ENCODE measurements around the gene CLIC4.
"Not testable (repeated sequence)": the region's sequence is repeated elsewhere in the genome, so short reads cannot be mapped to it uniquely, and the experiment has no call there.

Gene CLIC4

DNA sequence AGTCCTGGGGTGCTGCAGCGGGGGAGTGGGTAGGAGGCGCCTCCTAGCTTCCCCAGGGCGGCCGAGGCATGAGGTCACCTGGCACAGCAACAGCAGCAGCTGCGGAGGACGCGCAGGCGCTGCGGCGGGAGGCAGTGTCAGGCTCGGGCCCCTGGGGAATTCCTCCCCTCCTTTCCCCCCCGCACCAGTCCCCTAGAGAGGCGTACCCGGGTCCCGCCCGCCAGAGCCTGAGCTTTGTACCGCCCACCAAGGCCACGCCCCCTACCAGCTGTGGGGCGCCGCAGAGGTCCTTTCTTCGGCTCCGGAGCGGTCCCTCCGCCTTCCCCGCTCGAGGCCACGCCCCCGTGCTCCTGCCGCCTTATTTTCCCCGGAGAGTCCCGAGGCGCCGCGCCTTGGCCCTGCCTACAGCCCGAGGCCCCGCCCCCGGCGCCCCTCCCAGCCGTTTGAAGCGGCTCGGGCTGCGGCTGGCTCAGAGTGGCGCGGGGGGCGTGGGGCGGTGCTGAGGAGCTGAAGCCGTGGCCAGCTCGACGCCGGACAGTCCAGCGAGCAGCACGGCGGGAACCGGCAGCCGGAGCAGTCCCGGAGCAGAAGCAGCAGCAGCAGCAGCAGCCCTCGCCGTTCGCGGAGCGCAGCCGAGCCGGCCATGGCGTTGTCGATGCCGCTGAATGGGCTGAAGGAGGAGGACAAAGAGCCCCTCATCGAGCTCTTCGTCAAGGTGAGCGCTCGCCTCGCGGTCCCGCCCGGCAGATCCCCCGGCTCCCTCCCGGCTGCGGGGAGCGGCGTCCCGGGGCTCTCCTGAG is at the start of gene CLIC4:
Gene CLIC4, plus strand, starts transcription at position 537 of the 800 bp plus-strand sequence. Its CDS starts 107 bp downstream, at position 644.
- TF ChIP-seq, protein P1, sequence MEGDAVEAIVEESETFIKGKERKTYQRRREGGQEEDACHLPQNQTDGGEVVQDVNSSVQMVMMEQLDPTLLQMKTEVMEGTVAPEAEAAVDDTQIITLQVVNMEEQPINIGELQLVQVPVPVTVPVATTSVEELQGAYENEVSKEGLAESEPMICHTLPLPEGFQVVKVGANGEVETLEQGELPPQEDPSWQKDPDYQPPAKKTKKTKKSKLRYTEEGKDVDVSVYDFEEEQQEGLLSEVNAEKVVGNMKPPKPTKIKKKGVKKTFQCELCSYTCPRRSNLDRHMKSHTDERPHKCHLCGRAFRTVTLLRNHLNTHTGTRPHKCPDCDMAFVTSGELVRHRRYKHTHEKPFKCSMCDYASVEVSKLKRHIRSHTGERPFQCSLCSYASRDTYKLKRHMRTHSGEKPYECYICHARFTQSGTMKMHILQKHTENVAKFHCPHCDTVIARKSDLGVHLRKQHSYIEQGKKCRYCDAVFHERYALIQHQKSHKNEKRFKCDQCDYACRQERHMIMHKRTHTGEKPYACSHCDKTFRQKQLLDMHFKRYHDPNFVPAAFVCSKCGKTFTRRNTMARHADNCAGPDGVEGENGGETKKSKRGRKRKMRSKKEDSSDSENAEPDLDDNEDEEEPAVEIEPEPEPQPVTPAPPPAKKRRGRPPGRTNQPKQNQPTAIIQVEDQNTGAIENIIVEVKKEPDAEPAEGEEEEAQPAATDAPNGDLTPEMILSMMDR (IDR thresholded peaks at IDR 0.05; ENCODE audit: insufficient read depth, low read depth, low read length, missing control alignments), result peak; percentile 20
- peak; percentile 100 for DNase-seq (ENCODE audit: low read depth)

DNA sequence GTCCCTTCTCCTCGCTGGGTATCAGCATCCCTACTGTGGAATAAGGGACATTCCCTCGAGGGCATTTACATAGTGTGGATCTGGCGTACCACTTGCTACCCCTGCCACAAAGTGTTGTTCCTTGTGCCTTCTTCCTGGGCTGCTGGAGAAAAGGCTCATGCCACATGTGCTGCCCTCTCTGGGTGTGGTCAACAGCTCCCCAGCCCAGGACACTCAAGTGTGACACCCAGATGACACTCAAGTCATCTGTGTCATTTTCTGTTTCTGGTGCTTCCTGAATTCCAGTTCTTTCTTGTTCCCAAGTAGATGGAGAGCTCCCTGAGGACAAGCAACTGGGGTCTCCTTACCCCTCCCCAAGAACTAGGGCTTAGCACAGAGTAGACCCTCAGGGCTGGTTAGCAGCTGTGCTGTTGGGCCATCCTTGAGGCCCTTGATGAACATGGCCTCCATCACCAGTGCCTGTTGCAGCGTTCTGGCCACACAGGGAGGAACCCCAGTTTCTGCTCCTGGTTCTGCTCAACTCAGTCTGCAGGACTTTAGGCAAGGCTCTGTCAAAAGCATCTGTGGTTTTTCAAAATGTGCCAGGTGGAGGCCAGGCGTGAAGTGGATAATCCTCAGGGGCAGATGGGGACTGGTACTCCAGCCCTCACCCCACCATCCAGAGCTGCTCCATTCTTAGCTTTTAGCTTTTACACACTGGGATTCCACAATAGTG is 49.0 kb upstream of the CLIC4 start:
- TF ChIP-seq, protein P1 (IDR thresholded peaks at IDR 0.05; ENCODE audit: insufficient read depth, low read depth, low read length, missing control alignments), result no peak
- DNase-seq (ENCODE audit: low read depth), result no peak
- H3K4me3 ChIP-seq (ENCODE audit: low read length), result no peak overlapping the region

More for the DNA sequence above, at the start of gene CLIC4:
- H3K4me3 ChIP-seq (ENCODE audit: low read length), result peak within 1 kb of the TSS; percentile 84

DNA sequence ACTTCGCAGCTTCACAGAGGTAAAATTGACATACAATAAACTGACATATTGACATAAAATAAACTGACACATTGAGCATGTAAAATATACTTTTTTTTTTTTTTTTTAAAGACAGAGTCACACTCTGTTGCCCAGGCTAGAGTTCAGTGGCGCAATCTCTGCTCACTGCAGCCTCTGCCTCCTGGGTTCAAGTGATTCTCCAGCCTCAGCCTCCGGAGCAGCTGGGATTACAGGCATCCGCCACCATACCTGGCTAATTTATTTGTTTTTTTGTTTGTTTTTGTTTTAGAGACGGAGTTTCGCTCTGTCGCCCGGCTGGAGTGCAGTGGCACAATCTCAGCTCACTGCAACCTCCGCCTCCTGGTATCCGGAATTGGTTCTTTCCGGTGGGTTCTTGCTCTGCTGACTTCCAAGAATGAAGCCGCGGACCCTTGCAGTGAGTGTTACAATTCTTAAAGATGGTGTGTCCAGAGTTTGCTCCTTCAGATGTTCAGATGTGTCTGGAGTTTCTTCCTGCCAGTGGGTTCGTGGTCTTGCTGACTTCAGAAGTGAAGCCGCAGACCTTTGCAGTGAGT is 48.4 kb upstream of the CLIC4 start:
- no peak for DNase-seq (ENCODE audit: low read depth)
- TF ChIP-seq, protein P1 (IDR thresholded peaks at IDR 0.05; ENCODE audit: insufficient read depth, low read depth, low read length, missing control alignments), result no peak
- H3K4me3 ChIP-seq (ENCODE audit: low read length), result no peak overlapping the region

DNA sequence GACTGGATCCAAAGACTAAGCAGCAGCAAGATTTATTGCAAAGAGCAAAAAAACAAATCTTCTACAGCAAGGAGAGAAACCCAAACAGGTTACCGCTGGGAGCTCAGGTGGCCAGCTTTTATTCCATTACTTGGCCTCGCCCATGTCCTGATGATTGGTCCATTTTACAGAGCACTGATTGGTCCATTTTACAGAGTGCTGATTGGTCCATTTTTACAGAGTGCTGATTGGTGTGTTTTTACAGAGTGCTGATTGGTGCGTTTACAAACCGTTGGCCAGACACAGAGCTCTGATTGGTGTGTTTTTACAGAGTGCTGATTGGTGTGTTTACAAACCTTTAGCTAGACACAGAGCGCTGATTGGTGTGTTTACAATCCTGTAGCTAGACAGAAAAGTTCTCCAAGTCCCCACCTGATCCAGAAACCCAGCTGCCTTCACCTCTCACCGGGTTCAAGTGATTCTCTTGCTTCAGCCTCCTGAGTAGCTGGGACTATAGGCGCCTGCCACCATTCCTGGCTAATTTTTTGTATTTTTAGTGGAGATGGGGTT is 47.7 kb upstream of the CLIC4 start:
- not testable (repeated sequence) for DNase-seq (ENCODE audit: low read depth); H3K4me3 ChIP-seq (ENCODE audit: low read length)

DNA sequence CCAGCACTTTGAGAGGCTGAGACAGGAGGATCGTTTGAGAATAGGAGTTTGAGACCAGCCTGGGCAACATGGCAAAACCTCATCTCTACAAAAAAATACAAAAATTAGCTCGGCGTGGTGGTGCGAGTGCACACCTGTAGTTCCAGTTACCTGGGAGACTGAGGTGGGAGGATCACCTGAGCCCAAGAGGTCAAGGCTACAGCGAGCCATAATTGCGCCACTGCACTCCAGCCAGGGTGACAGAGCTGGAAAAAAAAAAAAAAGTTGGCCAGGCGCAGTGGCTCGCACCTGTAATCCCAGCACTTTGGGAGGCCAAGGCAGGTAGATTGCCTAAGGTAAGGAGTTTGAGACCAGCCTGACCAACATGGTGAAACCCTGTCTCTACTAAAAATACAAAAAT is 46.9 kb upstream of the CLIC4 start:
- not testable (repeated sequence) for DNase-seq (ENCODE audit: low read depth)

DNA sequence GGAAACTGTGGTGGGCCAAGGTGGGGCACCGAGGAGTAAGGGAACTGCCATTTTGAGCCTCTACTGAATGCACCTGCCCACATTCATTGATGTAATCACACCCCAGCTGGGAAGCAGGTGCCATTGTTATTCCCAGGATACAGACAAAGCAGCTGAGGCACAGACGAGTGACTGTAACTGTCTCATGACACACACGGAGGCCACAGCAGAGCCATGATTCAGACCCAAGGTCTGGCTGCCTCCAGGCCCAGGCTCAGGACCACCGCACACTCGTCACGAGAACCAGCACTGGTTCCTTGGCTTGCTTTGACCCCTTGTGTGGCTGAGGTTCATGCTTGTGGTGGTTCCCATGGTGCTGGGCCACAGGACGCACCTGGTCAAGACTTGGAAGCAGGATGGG is 45.6 kb upstream of the CLIC4 start:
- H3K4me3 ChIP-seq (ENCODE audit: low read length), result no peak overlapping the region
- TF ChIP-seq, protein P1 (IDR thresholded peaks at IDR 0.05; ENCODE audit: insufficient read depth, low read depth, low read length, missing control alignments), result no peak
- DNase-seq (ENCODE audit: low read depth), result no peak

More for the DNA sequence above, 46.9 kb upstream of the CLIC4 start:
- H3K4me3 ChIP-seq (ENCODE audit: low read length), result not testable (repeated sequence)

DNA sequence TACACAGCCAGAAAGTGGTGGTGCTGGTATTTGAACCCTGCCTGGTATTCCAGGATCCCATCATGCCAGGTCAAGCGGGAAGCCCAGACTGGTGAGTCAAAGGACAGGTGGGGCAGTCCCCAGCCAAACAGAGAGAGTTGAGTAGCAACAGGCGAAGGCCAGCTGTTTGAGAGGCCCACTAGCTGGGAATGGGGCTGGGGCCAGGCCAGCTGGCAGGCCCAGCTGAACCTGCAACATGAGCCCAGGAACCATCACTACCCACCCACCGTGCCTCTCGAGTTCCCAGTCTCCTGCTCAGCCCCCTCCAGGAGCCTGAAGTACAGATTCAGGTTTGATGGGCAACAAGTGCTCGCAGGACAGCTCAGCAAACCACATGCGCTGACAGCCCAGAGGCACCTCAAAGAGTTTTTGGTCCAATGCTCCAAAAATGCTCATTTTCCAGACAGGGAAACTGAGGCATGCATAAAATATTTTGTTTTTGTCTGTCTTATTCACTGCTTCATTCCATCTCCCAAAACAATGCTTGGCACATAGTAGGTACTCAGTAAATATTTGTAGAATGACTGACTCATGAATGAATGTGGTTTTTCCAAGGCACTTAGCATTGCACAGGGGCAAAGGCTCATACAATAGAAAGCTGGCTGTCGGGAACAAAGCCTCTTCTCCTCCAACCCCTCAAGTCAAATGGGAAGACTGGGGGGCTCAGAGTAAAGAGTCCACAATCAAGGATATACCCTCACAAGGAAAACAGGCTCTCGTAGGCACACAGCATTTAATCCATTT is 42.5 kb upstream of the CLIC4 start:
- TF ChIP-seq, protein P1 (IDR thresholded peaks at IDR 0.05; ENCODE audit: insufficient read depth, low read depth, low read length, missing control alignments), result no peak
- DNase-seq (ENCODE audit: low read depth), result peak; percentile 62
- H3K4me3 ChIP-seq (ENCODE audit: low read length), result no peak overlapping the region
